HepG2 (cell line): Measurements from ENCODE around the gene SPTB. TPM values are rescaled to one million over a fixed set of nuclear protein-coding genes. Genes with fewer than 3 reads are reported as not detected.

ENCODE experiments used
- EP300 ChIP-seq, 3 experiments: sonication (generic) in 1 of 3; formaldehyde crosslinking in 1 of 3; IDR thresholded peaks; 2 replicates each; pipeline versions ENCODE4 v1.5.1 to v1.6.1; 2011 to 2020; ENCODE audit warnings: low read depth in 2 of 3, low read length in 2 of 3, borderline replicate concordance in 1 of 3, improper control_type of control experiment in 1 of 3, mild to moderate bottlenecking in 1 of 3, missing genetic modification reagents in 1 of 3, moderate library complexity in 1 of 3
- ERF ChIP-seq: IDR thresholded peaks from 2 replicates; pipeline ENCODE4 v1.6.1; 2018; ENCODE audit warnings: missing biosample characterization, missing genetic modification reagents
- GPBP1L1 ChIP-seq: sonication (generic); formaldehyde crosslinking; IDR thresholded peaks from 2 replicates; pipeline ENCODE4 v1.5.0; 2020; ENCODE audit warnings: mild to moderate bottlenecking, missing genetic modification reagents
- GTF2F1 ChIP-seq: fragments of 150-350 bp; IDR thresholded peaks from 2 replicates; pipeline ENCODE4 v1.6.1; 2014; ENCODE audit warnings: low read length
- POLR2AphosphoS2 ChIP-seq: IDR thresholded peaks from 2 replicates; pipeline ENCODE4 v1.6.1; 2011; ENCODE audit warnings: low read depth, low read length, improper control_type of control experiment
- POLR2G ChIP-seq: fragments of 200-400 bp; formaldehyde crosslinking; IDR thresholded peaks from 2 replicates; pipeline ENCODE4 v1.6.1; 2018; ENCODE audit warnings: mild to moderate bottlenecking, low read depth, low read length, moderate library complexity
- SNAPC5 ChIP-seq: sonication (generic); formaldehyde crosslinking; IDR thresholded peaks from 2 replicates; pipeline ENCODE4 v1.8.1; 2023; ENCODE audit warnings: mild to moderate bottlenecking, missing genetic modification reagents, borderline replicate concordance
- SRSF1 ChIP-seq: fragments of 200-400 bp; formaldehyde crosslinking; optimal IDR thresholded peaks from 2 replicates; pipeline ENCODE3; 2017; ENCODE audit warnings: mild to moderate bottlenecking, low read depth, low read length, moderate library complexity
- ZBTB10 ChIP-seq: sonication (generic); formaldehyde crosslinking; IDR thresholded peaks from 2 replicates; pipeline ENCODE4 v1.4.0; 2020; ENCODE audit warnings: missing genetic modification reagents, borderline replicate concordance
- ZBTB49 ChIP-seq: sonication (generic); formaldehyde crosslinking; IDR thresholded peaks from 2 replicates; pipeline ENCODE4 v1.4.0; 2020; ENCODE audit warnings: missing genetic modification reagents, borderline replicate concordance
- ZFP1 ChIP-seq: IDR thresholded peaks from 2 replicates; pipeline ENCODE4 v1.6.1; 2016
- ZFP37 ChIP-seq: sonication (generic); formaldehyde crosslinking; IDR thresholded peaks from 2 replicates; pipeline ENCODE4 v1.4.0; 2020; ENCODE audit warnings: missing genetic modification reagents, borderline replicate concordance
- ZNF12 ChIP-seq: sonication (generic); formaldehyde crosslinking; IDR thresholded peaks from 2 replicates; pipeline ENCODE4 v1.5.0; 2020; ENCODE audit warnings: missing genetic modification reagents
- ZNF264 ChIP-seq: sonication (generic); formaldehyde crosslinking; IDR thresholded peaks from 2 replicates; pipeline ENCODE4 v1.4.0; 2020; ENCODE audit warnings: missing genetic modification reagents
- ZNF337 ChIP-seq: sonication (generic); formaldehyde crosslinking; IDR thresholded peaks from 2 replicates; pipeline ENCODE4 v1.5.1; 2020; ENCODE audit warnings: missing genetic modification reagents, low read depth, mild to moderate bottlenecking, borderline replicate concordance
- ZNF432 ChIP-seq: sonication (generic); formaldehyde crosslinking; IDR thresholded peaks from 2 replicates; pipeline ENCODE4 v1.5.0; 2020; ENCODE audit warnings: missing genetic modification reagents, mild to moderate bottlenecking, borderline replicate concordance
- ZNF713 ChIP-seq: sonication (generic); formaldehyde crosslinking; IDR thresholded peaks from 2 replicates; pipeline ENCODE4 v1.4.0; 2020; ENCODE audit warnings: mild to moderate bottlenecking, missing genetic modification reagents
- polyA plus RNA-seq, 8 experiments: library from polyadenylated mRNA; depleted of rRNA in 3 of 8; stranded (reverse) in 7 of 8; unstranded in 1 of 8; fragments of >200 nt; fragmentation: Illumina TruSeq in 4 of 8; extraction: Trizol in 4 of 8; gene quantifications; 2 replicates each; pipeline versions ENCODE4 v1.2.1 to v1.2.3, GENCODE V29; 2011 to 2016; ENCODE audit warnings: low read depth in 4 of 8, missing spikeins in 1 of 8, mixed read lengths in 1 of 8; ENCODE audit not compliant: insufficient read depth in 1 of 8
- total RNA-seq, 5 experiments: library from RNA; depleted of rRNA; stranded (reverse); fragments of >200 nt; fragmentation: Illumina TruSeq; extraction: Trizol; gene quantifications; 2 replicates each; pipeline ENCODE4 v1.2.3, GENCODE V29; 2016; ENCODE audit warnings: low read depth in 1 of 5
- TF ChIP-seq, protein P1 (sequence below): sonication (generic); formaldehyde crosslinking; IDR thresholded peaks from 2 replicates; pipeline ENCODE4 v1.5.0; 2020; ENCODE audit warnings: missing genetic modification reagents
- TF ChIP-seq, protein P2 (sequence below): IDR thresholded peaks from 2 replicates; pipeline ENCODE4 v1.6.1; 2016; ENCODE audit warnings: missing genetic modification reagents, missing compliant biosample characterization
- TF ChIP-seq, protein P3 (sequence below): sonication (generic); formaldehyde crosslinking; IDR thresholded peaks from 2 replicates; pipeline ENCODE4 v1.5.0; 2020; ENCODE audit warnings: missing genetic modification reagents

The SPTB gene
- total and polyA plus RNA-seq, 2 of the 13 experiments (the other 11 are each of a cell fraction or from before 2014, with no cell fraction given): 0.01 to 0.02 TPM

DNA sequence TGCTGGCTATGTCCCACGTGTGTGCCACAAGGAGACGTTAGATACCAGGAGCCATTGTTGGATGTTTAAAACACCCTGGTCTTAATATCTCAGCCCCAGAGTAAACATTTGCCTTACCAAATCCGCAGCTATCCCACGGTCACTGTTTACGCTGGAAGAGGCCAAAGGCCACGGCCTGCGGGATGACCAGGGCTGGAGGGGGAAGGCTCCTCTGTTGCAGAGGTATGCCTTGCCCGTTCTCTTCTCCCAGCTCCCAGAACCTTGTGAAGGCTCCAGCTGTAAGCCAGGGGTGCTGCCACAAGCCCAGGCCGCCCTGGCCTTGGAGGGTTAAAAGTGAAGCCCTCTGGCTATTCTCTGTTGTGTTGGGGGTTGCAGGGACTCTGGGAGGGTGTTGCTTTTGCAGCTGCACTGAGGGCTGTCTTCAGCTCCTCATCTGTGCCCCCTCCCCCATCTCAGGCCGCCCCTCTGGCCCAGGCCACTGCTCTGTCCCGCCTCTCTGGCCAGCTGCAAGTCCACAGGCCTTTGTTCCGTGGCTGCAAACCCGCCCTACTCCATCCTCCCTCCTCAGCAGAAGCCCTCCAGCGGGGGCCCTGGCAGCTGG, 173.0 kb downstream of the SPTB start (continued):
- TF ChIP-seq EP300 (IDR thresholded peaks at IDR 0.05; ENCODE audit: low read depth in 2 of 2, low read length in 2 of 2) (peak in 1 of 2 experiments; percentile 68; a peak in 2 of 4 replicates), EP300 (CRISPR knock-in tag; IDR thresholded peaks at IDR 0.05; ENCODE audit: borderline replicate concordance) (no peak; the same call in 1 of the 2 replicates), GPBP1L1 (no peak), ERF (peak; percentile 48; the same call in 1 of the 2 replicates), ZNF337 (CRISPR knock-in tag) (no peak), ZNF12 (CRISPR knock-in tag) (no peak; the same call in 1 of the 2 replicates), ZBTB10 (CRISPR knock-in tag) (no peak), ZFP37 (CRISPR knock-in tag) (no peak), ZNF713 (CRISPR knock-in tag) (no peak), POLR2AphosphoS2 (no peak), ZBTB49 (CRISPR knock-in tag) (no peak), ZNF264 (peak; percentile 79; the same call in 1 of the 2 replicates), ZFP1 (CRISPR knock-in tag) (0 out of 2 replicates have a peak, but pooled peaks have one; percentile 26), POLR2G (no peak), ZNF432 (CRISPR knock-in tag) (no peak), SRSF1 (peak; percentile 55), GTF2F1 (no peak), SNAPC5 (no peak)
- TF ChIP-seq, protein P1, sequence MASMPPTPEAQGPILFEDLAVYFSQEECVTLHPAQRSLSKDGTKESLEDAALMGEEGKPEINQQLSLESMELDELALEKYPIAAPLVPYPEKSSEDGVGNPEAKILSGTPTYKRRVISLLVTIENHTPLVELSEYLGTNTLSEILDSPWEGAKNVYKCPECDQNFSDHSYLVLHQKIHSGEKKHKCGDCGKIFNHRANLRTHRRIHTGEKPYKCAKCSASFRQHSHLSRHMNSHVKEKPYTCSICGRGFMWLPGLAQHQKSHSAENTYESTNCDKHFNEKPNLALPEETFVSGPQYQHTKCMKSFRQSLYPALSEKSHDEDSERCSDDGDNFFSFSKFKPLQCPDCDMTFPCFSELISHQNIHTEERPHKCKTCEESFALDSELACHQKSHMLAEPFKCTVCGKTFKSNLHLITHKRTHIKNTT (CRISPR knock-in tag): no peak
- TF ChIP-seq, protein P2, sequence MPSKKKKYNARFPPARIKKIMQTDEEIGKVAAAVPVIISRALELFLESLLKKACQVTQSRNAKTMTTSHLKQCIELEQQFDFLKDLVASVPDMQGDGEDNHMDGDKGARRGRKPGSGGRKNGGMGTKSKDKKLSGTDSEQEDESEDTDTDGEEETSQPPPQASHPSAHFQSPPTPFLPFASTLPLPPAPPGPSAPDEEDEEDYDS (CRISPR knock-in tag): peak; percentile 37; the same call in 1 of the 2 replicates
- TF ChIP-seq, protein P3, sequence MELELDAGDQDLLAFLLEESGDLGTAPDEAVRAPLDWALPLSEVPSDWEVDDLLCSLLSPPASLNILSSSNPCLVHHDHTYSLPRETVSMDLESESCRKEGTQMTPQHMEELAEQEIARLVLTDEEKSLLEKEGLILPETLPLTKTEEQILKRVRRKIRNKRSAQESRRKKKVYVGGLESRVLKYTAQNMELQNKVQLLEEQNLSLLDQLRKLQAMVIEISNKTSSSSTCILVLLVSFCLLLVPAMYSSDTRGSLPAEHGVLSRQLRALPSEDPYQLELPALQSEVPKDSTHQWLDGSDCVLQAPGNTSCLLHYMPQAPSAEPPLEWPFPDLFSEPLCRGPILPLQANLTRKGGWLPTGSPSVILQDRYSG (CRISPR knock-in tag): no peak
